Astrocyte of the spinal cord (primary cell): Measurements from ENCODE around the gene TSGA10IP.

Source experiments
- DNase-seq: peaks from one replicate; pipeline ENCODE4 v3.0.0; 2011; ENCODE audit warnings: low read depth, low spot score
- H3K4me3 ChIP-seq: 2 replicates; pipeline ENCODE4 v1.5.1; 2011; ENCODE audit warnings: low read depth, mild to moderate bottlenecking, low read length, moderate library complexity
- CTCF ChIP-seq: IDR thresholded peaks from 2 replicates; pipeline ENCODE4 v1.5.1; 2012; ENCODE audit warnings: low read depth, mild to moderate bottlenecking, low read length, inconsistent platforms
- in situ Hi-C: cut with HindIII; loops from 2 replicates; pipeline ENCODE4 v1.10.0; 2017; ENCODE audit warnings: low sequenced_read_pairs

The TSGA10IP gene

GRCh38 chr11:65917434-65918210, 27.7 kb upstream of the TSGA10IP start:
- no peak for DNase-seq
- in situ Hi-C loops = no loop called here
- peak overlapping the region; percentile 93 for H3K4me3 ChIP-seq
- TF ChIP-seq CTCF = no peak

- in situ Hi-C loops = no loop called here
- no peak for TF ChIP-seq CTCF
- peak within 1 kb of the TSS; percentile 93 for H3K4me3 ChIP-seq
- DNase-seq = no peak
Observed at GRCh38 chr11:65918211-65919140, 26.8 kb upstream of the TSGA10IP start, which contains the start of gene C11orf68. TSS of gene C11orf68 (minus strand) at chr11:65919062. CDS start at chr11:65919031, 31 bp downstream.

- in situ Hi-C loops = no loop called here
- TF ChIP-seq CTCF = no peak
- H3K4me3 ChIP-seq = peak within 1 kb of the TSS; percentile 93
- peak; percentile 99 for DNase-seq
Observed at GRCh38 chr11:65919141-65919572, 26.1 kb upstream of the TSGA10IP start, which contains the start of gene DRAP1. TSS of gene DRAP1 (plus strand) at chr11:65919426. CDS start at chr11:65919502, 76 bp downstream.

- H3K4me3 ChIP-seq = peak overlapping the region; percentile 78
- in situ Hi-C loops = no loop called here
- no peak for TF ChIP-seq CTCF
- DNase-seq = no peak
Observed at GRCh38 chr11:65919573-65920371, 25.5 kb upstream of the TSGA10IP start.

GRCh38 chr11:65920372-65920802, 24.9 kb upstream of the TSGA10IP start:
- in situ Hi-C loops = no loop called here
- DNase-seq = no peak
- no peak for TF ChIP-seq CTCF
- peak overlapping the region; percentile 78 for H3K4me3 ChIP-seq
